Neural cell (in vitro differentiated cells): ENCODE results near the gene PMEPA1. TPM values are rescaled to one million over a fixed set of nuclear protein-coding genes. Genes with fewer than 3 reads are reported as not detected.

ENCODE experiments used
- H2AFZ ChIP-seq: fragments of 200-600, 300-800 bp; sonication (generic), shearing (Covaris generic); 2 replicates; pipeline ENCODE4 v1.6.0; 2014; ENCODE audit warnings: low read depth, mild to moderate bottlenecking, antibody characterized with exemption, low read length, moderate library complexity
- H3F3A ChIP-seq: fragments of 200-600 bp; shearing (Covaris generic); 2 replicates; pipeline ENCODE4 v1.6.1; 2016; ENCODE audit warnings: mild to moderate bottlenecking, moderate library complexity, mixed read lengths, antibody characterized with exemption, low read length; ENCODE audit not compliant: insufficient read depth, poor library complexity, severe bottlenecking
- H3K27ac ChIP-seq: fragments of 200-600, 300-800 bp; sonication (generic), shearing (Covaris generic); 2 replicates; pipeline ENCODE4 v1.5.1; 2014; ENCODE audit warnings: mild to moderate bottlenecking, low read length, moderate library complexity
- H3K27me3 ChIP-seq: fragments of 300-800, 200-600 bp; sonication (generic), shearing (Covaris generic); 2 replicates; pipeline ENCODE4 v1.6.0; 2014; ENCODE audit warnings: mild to moderate bottlenecking, low read depth, low read length, moderate library complexity; ENCODE audit not compliant: insufficient read depth
- H3K36me3 ChIP-seq: fragments of 300-800, 200-600 bp; sonication (generic), shearing (Covaris generic); 2 replicates; pipeline ENCODE4 v1.5.1; 2014; ENCODE audit warnings: mild to moderate bottlenecking, antibody characterized with exemption, low read length, moderate library complexity; ENCODE audit not compliant: insufficient read depth
- H3K4me2 ChIP-seq: fragments of 300-800, 200-600 bp; sonication (generic), shearing (Covaris generic); 2 replicates; pipeline ENCODE4 v1.6.0; 2014; ENCODE audit warnings: mild to moderate bottlenecking, low read length
- H3K4me3 ChIP-seq: fragments of 300-800, 200-600 bp; sonication (generic), shearing (Covaris generic); 2 replicates; pipeline ENCODE4 v1.5.1; 2014; ENCODE audit warnings: mild to moderate bottlenecking, low read length, moderate library complexity
- H3K79me2 ChIP-seq: fragments of 200-600 bp; shearing (Covaris generic); replicated peaks from 2 replicates; pipeline ENCODE4 v1.6.0; 2014; ENCODE audit warnings: mild to moderate bottlenecking, low read length, moderate library complexity; ENCODE audit not compliant: insufficient read depth
- H3K9ac ChIP-seq: fragments of 300-800, 200-600 bp; sonication (generic), shearing (Covaris generic); 2 replicates; pipeline ENCODE4 v1.6.1; 2016; ENCODE audit warnings: mild to moderate bottlenecking, low read length, mixed read lengths
- H3K9me2 ChIP-seq: fragments of 200-600 bp; shearing (Covaris generic); 2 replicates; pipeline ENCODE4 v1.6.1; 2016; ENCODE audit warnings: mild to moderate bottlenecking, low read length, mixed read lengths; ENCODE audit not compliant: insufficient read depth
- H3K9me3 ChIP-seq: fragments of 200-600, 300-800 bp; sonication (generic), shearing (Covaris generic); 2 replicates; pipeline ENCODE4 v1.6.1; 2016; ENCODE audit warnings: mild to moderate bottlenecking, mixed run types, low read length, moderate library complexity, mixed read lengths
- H4K20me1 ChIP-seq: fragments of 200-600 bp; shearing (Covaris generic); 2 replicates; pipeline ENCODE4 v1.6.1; 2016; ENCODE audit warnings: mild to moderate bottlenecking, mixed run types; ENCODE audit not compliant: insufficient read depth
- EP300 ChIP-seq: fragments of 450-650 bp; conservative IDR thresholded peaks from 2 replicates; pipeline ENCODE4 v1.6.1; 2014; ENCODE audit warnings: antibody characterized with exemption, mild to moderate bottlenecking, moderate library complexity; ENCODE audit not compliant: poor library complexity, severe bottlenecking
- EZH2 ChIP-seq: fragments of 200-600, 300-800 bp; shearing (Covaris generic), sonication (generic); IDR thresholded peaks from 2 replicates; pipeline ENCODE4 v1.6.1; 2014; ENCODE audit warnings: antibody characterized with exemption, low read length, borderline replicate concordance, mild to moderate bottlenecking; ENCODE audit not compliant: insufficient read depth, poor library complexity, severe bottlenecking
- MXI1 ChIP-seq: fragments of 450-650 bp; conservative IDR thresholded peaks from 2 replicates; pipeline ENCODE4 v1.6.1; 2014; ENCODE audit warnings: antibody characterized with exemption, mild to moderate bottlenecking; ENCODE audit not compliant: poor library complexity, severe bottlenecking
- POLR2AphosphoS5 ChIP-seq: IDR thresholded peaks from 2 replicates; pipeline ENCODE4 v1.6.1; 2012
- RAD21 ChIP-seq: fragments of 450-650 bp; conservative IDR thresholded peaks from 2 replicates; pipeline ENCODE4 v1.6.1; 2014; ENCODE audit warnings: antibody characterized with exemption, mild to moderate bottlenecking, moderate library complexity
- REST ChIP-seq: IDR thresholded peaks from 2 replicates; pipeline ENCODE4 v1.6.1; 2012; ENCODE audit warnings: borderline replicate concordance
- SMC3 ChIP-seq: fragments of 450-650 bp; conservative IDR thresholded peaks from 2 replicates; pipeline ENCODE4 v1.6.1; 2014; ENCODE audit warnings: antibody characterized with exemption, mild to moderate bottlenecking, moderate library complexity; ENCODE audit not compliant: poor library complexity
- TAF1 ChIP-seq: IDR thresholded peaks from 2 replicates; pipeline ENCODE4 v1.6.1; 2012; ENCODE audit warnings: low read depth
- polyA plus RNA-seq: library from polyadenylated mRNA; depleted of rRNA; stranded (reverse); fragments of >200 nt; gene quantifications from 2 replicates; pipeline ENCODE4 v1.2.3, GENCODE V29; 2014
- TF ChIP-seq, protein P1 (sequence below): fragments of 450-650 bp; IDR thresholded peaks from 2 replicates; pipeline ENCODE4 v1.5.1; 2014; ENCODE audit warnings: antibody characterized with exemption, mild to moderate bottlenecking, moderate library complexity; ENCODE audit not compliant: poor library complexity, severe bottlenecking

Gene PMEPA1
- polyA plus RNA-seq, 1 donor from 2014 or later: 5.0 TPM

DNA sequence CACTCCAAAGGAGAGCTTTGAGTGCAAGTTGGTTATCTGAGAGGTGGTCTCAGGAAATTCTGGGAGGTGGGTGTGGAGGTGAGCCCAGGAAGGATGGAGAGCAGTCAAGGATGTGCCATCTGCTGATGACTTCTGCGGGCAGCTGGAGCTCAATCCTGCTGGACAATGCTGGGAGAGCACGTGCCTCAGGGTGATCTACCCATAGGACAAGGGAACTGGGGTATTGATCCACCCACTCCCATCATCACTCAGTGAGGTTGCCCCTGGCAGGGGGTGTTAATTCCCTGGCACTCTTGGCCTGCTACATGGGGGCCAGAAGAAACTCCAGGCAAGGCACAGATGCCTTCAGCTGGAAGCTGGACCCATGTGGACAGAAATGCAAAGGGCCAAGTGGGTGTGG, 82.5 kb downstream of the PMEPA1 start:
- Histone ChIP-seq H3K4me3 (no peak overlapping the region), H3K4me2 (no peak overlapping the region), H3K9me2 (no peaks in the 10 kb centered on the region), H3K27me3 (no peaks in the 10 kb centered on the region), H3K9me3 (no peaks in the 10 kb centered on the region), H3K79me2 (no peaks in the 10 kb centered on the region), H3K27ac (no peak overlapping the region), H3F3A (no peaks in the 10 kb centered on the region), H4K20me1 (no peaks in the 10 kb centered on the region), H3K36me3 (no peaks in the 10 kb centered on the region), H3K9ac (no peak overlapping the region), H2AFZ (no peak overlapping the region)
- TF ChIP-seq EP300: no peak
- no peak for TF ChIP-seq POLR2AphosphoS5
- TF ChIP-seq TAF1: no peak
- no peak for TF ChIP-seq EZH2
- no peak for TF ChIP-seq REST
- no peak for TF ChIP-seq SMC3
- TF ChIP-seq, protein P1, sequence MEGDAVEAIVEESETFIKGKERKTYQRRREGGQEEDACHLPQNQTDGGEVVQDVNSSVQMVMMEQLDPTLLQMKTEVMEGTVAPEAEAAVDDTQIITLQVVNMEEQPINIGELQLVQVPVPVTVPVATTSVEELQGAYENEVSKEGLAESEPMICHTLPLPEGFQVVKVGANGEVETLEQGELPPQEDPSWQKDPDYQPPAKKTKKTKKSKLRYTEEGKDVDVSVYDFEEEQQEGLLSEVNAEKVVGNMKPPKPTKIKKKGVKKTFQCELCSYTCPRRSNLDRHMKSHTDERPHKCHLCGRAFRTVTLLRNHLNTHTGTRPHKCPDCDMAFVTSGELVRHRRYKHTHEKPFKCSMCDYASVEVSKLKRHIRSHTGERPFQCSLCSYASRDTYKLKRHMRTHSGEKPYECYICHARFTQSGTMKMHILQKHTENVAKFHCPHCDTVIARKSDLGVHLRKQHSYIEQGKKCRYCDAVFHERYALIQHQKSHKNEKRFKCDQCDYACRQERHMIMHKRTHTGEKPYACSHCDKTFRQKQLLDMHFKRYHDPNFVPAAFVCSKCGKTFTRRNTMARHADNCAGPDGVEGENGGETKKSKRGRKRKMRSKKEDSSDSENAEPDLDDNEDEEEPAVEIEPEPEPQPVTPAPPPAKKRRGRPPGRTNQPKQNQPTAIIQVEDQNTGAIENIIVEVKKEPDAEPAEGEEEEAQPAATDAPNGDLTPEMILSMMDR: no peak
- no peak for TF ChIP-seq MXI1
- TF ChIP-seq RAD21: no peak

- no peak overlapping the region for H3K4me2 ChIP-seq
- H3K79me2 ChIP-seq: no peaks in the 10 kb centered on the region
- no peak overlapping the region for H2AFZ ChIP-seq
- no peaks in the 10 kb centered on the region for H4K20me1 ChIP-seq
- H3F3A ChIP-seq: no peaks in the 10 kb centered on the region
- no peaks in the 10 kb centered on the region for H3K36me3 ChIP-seq
- no peaks in the 10 kb centered on the region for H3K9me3 ChIP-seq
- no peak overlapping the region for H3K27ac ChIP-seq
- TF ChIP-seq EP300: no peak
- TF ChIP-seq SMC3: no peak
- TF ChIP-seq, protein P1: no peak
- no peak for TF ChIP-seq REST
- TF ChIP-seq POLR2AphosphoS5: no peak
- no peak for TF ChIP-seq EZH2
- TF ChIP-seq TAF1: no peak
- no peak for TF ChIP-seq RAD21
- H3K9me2 ChIP-seq: no peaks in the 10 kb centered on the region
- no peak overlapping the region for H3K4me3 ChIP-seq
- H3K9ac ChIP-seq: no peak overlapping the region
- H3K27me3 ChIP-seq: no peaks in the 10 kb centered on the region
Observed at GRCh38 chr20:57625978-57626377, 83.8 kb downstream of the PMEPA1 start.
